Epithelial cell of proximal tubule (primary cell): ENCODE data around the gene ATP8B4. TPM values are rescaled to one million over a fixed set of nuclear protein-coding genes. Genes with fewer than 3 reads are reported as not detected.

Source experiments
- DNase-seq: peaks from one replicate; pipeline ENCODE4 v3.0.0-alpha.2; 2011; ENCODE audit warnings: low read depth
- H3K4me3 ChIP-seq: 2 replicates; pipeline ENCODE4 v1.5.1; 2011; ENCODE audit warnings: low read depth, mild to moderate bottlenecking, low read length
- CTCF ChIP-seq: conservative IDR thresholded peaks from 2 replicates; pipeline ENCODE4 v1.5.1; 2012; ENCODE audit warnings: low read depth, mild to moderate bottlenecking, low read length
- total RNA-seq: library from RNA; depleted of rRNA; stranded (reverse); fragments of >200 nt; gene quantifications from 2 replicates; pipeline ENCODE4 v1.2.3, GENCODE V29; 2015

ATP8B4 gene
- total RNA-seq, 1 donor from 2014 or later = not detected

GRCh38 chr15:49915822-49916221, 203.2 kb downstream of the ATP8B4 start:
- no peak overlapping the region for H3K4me3 ChIP-seq
- DNase-seq = no peak
- TF ChIP-seq CTCF = no peak

DNA sequence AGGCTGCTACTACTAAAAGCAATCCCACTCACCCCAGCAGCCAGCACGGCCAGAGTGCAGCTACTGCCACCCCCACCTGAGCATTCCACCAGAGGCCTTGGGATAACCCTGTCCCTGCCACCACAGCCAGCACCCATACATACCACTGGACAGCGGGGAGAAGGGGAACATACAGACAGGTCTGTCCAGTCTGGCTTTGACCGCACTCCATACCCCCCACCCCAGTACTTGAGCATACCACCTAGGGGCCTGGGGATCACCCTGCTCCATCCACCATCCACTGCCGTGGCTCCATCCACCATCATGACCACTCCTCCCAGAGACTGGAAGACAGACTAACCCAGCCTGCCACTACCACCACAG, 210.1 kb downstream of the ATP8B4 start:
- DNase-seq = no peak
- no peak for TF ChIP-seq CTCF
- no peak overlapping the region for H3K4me3 ChIP-seq

GRCh38 chr15:49908236-49908932, 210.6 kb downstream of the ATP8B4 start:
- no peak overlapping the region for H3K4me3 ChIP-seq
- no peak for TF ChIP-seq CTCF
- no peak for DNase-seq

- TF ChIP-seq CTCF = no peak
- no peak for DNase-seq
- no peak overlapping the region for H3K4me3 ChIP-seq
These were observed 212.1 kb downstream of the ATP8B4 start for GRCh38 chr15:49906966-49907365.

- H3K4me3 ChIP-seq = no peak overlapping the region
- no peak for DNase-seq
- TF ChIP-seq CTCF = no peak
These were observed 213.8 kb downstream of the ATP8B4 start for GRCh38 chr15:49905221-49905620.

DNA sequence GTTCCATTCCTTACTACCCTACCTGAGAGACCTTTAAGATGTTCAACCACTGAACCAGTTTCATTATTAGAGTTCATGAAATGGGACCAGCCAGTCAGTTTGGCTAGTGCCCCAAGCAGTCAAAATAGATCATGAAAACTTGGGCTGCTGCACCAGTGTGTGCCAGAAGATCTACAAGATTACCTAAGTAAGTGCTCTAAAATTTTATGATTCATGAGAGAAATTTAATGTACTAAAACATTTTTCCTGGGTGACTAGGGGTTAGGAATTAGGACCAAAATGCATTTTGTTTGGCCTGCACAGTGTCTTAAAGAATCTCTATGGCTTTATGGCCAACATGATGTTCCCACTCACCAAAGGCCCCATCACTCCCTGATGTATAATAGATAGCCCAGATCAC, 214.7 kb downstream of the ATP8B4 start:
- H3K4me3 ChIP-seq = no peak overlapping the region

More for the DNA sequence above, 214.7 kb downstream of the ATP8B4 start:
- TF ChIP-seq CTCF = no peak
- DNase-seq = no peak
